GM19395 (cell line): Measurements from ENCODE around the gene VAMP4.
"Not testable (repeated sequence)": the region's sequence is repeated elsewhere in the genome, so short reads cannot be mapped to it uniquely, and the experiment has no call there.

Source experiments
- ATAC-seq: cut with Tn5 transposase; IDR thresholded peaks from one replicate; pipeline ENCODE4 v1.9.1; 2021; ENCODE audit warnings: mild to moderate bottlenecking, moderate library complexity; ENCODE audit not compliant: unreplicated experiment

Gene VAMP4

DNA sequence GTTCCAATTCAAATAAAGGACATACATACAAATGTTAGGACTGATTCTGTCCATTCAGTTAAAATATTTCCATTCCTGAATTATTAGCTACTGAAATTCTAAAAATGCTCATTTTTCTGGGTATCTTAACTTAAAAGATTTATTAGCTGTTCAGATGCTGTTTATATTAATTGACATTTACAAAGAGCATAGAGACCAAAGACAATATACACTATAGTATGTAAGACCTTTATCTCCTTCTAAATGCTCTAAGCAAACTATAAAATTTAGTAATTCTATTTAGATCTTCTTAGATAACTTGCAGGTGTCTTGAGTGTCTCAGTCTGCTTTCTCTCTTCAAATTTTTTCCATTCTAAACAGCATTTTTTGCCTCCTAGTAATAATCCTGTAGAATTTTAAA, 39.3 kb downstream of the VAMP4 start:
- ATAC-seq, result no peak

DNA sequence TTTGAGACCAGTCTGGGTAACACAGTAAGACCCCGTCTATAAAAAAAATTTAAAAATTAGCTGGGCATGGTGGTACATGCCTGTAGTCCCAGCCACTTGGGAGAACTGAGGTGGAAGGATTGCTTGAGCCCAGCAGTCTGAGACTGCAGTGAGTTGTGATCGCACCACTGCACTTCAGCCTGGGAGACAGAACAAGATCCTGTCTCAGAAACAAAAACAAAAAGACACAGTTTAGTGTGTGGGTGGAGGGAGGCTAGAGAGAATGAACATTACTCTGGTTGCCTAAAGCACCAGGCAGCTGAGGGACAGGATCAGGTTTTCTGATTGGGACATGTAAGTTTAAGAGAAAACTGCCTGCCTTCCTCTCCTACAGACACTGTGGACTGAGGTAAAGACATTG, 42.3 kb downstream of the VAMP4 start:
- no peak for ATAC-seq

DNA sequence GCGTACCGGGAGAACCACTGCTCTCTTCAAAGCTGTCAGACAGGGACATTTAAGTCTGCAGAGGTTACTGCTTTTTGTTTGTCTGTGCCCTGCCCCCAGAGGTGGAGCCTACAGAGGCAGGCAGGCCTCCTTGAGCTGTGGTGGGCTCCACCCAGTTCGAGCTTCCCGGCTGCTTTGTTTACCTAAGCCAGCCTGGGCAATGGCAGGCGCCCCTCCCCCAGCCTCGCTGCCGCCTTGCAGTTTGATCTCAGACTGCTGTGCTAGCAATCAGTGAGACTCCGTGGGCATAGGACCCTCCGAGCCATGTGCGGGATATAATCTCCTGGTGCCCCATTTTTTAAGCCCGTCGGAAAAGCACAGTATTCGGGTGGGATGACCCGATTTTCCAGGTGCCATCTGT, 46.1 kb downstream of the VAMP4 start:
- not testable (repeated sequence) for ATAC-seq

DNA sequence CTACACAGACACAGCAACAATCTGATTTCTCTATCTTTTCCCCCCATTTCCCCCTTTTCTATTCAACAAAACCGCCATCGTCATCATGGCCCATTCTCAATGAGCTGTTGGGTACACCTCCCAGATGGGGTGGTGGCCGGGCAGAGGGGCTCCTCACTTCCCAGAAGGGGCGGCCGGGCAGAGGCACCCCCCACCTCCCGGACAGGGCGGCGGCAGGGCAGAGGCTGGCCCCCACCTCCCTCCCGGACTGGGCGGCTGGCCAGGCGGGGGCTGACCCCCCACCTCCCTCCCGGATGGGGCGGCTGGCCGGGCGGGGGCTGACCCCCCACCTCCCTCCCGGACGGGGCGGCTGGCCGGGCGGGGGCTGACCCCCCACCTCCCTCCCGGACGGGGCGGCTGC, 48.3 kb downstream of the VAMP4 start:
- ATAC-seq, result not testable (repeated sequence)

DNA sequence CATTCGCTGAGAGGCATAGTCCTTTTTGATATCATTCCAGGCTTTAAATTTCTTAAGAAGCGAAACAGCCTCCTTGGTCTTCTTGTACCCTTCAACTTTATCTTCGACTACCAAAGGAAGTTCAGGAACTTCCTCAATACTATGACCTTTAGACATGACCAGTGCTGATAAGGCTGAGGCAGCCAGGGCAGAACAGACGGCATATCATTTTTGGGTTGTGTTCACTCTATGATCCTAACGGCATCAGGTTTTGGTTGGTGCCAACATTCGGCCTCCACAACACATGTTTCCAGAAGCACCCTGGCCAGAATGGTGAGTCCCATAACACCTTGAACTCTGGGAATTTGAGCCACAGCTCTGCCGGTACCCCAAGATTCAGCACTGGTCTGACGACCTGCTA, 58.0 kb downstream of the VAMP4 start:
- no peak for ATAC-seq

DNA sequence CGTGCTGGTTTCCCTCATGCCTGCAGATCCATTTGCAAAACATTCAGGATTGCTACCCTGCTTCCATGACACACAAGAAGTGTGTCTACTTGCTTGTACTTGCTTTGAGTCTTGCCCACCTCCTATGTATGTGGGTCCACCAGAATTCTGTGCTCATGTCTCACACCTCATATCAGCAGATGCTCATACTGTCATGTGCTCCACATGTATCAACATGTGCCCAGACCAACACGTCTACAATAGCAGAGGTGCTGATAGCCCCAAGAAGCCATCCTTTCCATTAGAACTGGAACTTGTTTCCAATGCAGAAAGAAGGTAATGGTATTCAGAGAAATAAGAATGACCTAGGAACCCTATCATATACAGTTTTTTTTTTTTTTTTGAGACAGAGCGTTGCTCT, 61.5 kb downstream of the VAMP4 start:
- ATAC-seq, result no peak

DNA sequence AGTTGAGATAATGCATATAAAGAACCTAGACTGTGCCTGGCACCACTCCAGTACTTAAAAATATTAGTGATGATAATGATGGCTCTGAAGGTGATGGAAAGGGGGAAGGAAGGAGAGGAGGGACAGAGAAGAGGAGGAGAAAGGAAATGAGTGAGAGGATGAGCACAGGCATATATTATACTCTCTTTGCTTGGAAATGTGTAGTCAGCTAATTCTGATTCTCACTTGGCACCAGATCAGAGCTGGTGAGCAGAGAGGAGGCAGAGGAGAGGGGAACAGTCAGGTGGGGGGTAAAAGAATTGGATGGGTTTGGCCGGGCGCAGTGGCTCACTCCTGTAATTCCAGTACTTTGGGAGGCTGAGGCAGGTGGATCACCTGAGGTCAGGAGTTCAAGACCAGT, 65.0 kb downstream of the VAMP4 start:
- no peak for ATAC-seq

DNA sequence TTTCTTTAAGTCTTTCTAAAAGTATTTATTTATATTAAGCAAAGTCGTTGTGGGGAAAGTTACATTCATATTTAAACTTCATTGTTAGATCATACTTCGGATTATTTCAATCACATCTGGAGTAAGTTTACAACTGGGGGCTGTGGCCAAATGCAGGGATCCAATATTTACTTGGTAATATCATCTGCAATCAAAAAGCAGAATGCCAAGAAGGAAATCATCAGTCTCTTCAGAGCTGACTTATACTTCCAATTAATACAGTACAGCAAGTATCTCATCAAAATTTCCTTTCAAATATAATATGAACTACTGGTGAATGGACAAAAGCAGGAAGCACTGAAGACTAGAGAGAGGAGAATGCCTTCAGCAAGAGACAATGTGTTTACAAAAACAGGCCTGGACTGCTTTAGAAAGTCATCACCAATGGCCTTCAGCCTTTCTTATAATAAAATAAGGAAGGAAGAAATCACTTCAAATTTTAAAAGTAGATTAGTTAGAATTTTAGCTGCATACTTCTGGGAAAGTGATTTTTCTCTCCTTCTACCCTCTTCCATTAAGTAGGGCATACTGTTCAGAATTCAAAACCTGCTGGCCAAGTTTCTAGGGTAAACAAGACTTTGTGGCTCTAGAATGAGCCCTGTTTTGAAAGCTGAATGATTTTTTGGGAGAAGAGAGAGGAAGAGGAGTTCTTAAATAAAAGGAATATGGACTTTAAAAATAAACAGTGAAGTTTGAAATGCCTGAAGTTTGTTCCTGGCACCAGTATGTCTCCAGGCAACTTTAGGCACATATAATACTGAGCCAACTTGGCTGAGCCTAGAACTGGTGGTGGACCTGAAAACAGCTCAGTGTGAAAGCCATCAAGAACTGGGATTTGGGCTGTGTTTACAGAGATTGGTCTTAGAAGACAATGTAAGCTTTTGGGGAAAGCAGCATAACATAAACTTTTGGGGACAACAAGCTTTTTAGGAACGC, 67.1 kb downstream of the VAMP4 start:
- ATAC-seq, result no peak

DNA sequence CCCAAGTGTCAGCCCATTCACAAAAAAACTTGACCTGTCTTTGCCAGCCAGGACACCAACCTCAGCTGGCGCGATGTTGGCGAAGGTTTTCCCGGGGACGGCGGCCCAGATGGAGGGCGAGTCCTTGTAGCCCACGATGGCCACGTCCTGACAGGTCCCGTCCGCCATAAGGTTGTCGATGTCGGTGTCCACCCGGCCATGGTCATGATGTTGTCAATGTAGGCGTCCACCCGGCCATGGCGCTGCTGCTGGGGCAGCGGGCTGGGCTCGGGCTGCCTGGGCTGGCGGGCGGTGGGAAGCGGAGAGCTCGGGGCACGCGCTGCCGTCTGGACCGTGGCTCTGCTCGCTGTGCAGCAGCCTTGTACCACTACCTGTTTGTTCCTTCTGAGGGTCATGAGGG, 71.1 kb downstream of the VAMP4 start:
- no peak for ATAC-seq

DNA sequence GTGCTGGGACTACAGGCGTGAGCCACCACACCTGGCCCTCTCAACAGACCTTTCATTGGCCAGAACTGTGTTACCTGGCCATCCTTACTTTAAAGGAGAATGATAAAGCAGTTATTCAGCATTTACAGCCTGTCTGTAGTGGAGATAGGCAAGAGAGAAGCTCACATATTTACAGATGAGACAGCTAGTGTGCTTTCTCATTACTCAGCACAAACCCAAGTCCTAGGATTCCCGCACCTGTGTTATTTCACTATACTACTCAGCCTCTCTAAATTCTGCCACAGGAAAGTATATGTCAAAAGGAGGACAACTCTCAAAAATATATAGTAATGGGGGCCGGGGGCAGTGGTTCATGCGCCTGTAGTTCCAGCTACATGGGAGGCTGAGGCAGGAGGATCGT, 73.5 kb downstream of the VAMP4 start:
- ATAC-seq, result no peak

DNA sequence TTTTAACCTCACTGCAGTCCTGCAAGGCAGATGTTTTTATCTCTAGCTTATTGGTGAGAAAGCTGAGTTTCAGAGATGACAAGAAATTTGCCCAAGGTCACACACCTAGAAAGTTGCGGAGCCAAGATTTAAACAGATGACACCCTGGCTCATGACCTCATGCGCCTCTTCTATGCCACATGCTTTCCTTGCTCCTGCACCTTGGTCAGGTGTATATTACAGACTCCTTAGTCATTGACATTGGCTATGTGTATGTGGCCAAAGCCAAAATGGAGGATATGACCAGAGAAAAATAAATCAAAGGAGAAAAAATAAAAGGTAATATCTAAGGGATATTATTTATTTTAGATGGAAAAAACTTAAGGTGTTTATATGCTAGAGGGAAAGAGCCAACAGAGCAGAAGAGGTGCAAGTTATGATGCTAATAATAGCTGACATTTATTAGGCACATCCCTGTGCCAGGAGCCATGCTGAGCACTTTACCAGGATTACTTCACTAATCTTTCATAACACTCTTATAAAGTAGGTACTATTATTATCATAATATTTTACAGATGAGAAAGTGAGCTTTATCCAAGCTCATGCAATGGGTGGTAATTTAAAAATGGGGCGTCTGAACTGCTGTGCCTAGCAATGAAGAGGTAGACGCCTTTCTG, 75.6 kb downstream of the VAMP4 start:
- no peak for ATAC-seq

DNA sequence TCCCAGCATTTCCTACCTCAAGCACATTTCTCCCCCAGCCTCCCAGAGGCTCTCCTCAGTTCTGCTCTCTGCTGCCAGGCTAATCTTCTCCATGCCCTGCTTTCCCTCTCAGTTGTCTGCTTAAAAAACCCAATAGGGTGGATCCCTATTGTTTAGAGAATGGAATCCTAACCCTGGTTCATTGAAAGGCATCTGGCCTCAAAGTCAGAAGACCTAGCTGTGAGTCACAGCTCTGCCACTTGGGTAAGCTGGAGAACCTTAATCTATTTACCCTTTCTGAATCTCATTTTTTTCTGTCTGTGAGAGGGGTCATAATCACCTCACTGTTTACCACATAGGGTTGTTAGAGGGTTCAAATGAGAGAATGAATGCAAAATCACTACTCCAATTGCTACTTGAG, 76.9 kb downstream of the VAMP4 start:
- no peak for ATAC-seq

DNA sequence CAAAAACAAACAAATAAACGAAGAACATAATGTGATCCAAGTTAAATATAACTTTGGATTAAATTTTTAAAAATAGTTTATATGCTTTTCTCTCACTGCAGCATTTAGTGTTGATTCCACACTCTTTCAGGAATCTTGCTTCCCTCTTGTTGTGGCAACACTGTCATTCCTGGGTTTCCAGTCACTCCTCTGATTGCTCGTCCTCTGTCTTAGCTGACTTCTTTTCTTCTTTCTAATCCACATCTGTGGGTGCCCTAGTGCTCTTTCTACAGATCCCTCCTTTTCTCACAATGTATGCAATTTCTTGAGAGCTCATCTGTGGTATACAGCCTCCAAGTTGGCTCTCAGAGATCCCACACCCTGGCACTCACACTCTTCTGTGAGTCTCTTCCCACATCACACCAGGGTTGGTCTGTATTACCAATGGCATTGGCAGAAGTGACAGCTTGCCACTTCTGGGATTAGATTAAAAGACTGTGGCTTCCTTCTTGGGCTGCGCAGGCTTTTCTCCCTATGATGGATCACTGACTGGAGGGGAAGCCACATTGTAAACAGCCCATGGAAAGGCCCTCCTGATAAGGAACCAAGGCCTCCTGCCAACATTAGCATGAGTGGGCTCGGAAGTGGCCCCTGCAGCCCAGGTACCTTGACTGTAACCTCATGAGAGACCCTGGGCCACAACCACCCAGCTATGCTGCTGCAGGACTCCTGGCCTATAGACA, 77.8 kb downstream of the VAMP4 start:
- ATAC-seq, result no peak

DNA sequence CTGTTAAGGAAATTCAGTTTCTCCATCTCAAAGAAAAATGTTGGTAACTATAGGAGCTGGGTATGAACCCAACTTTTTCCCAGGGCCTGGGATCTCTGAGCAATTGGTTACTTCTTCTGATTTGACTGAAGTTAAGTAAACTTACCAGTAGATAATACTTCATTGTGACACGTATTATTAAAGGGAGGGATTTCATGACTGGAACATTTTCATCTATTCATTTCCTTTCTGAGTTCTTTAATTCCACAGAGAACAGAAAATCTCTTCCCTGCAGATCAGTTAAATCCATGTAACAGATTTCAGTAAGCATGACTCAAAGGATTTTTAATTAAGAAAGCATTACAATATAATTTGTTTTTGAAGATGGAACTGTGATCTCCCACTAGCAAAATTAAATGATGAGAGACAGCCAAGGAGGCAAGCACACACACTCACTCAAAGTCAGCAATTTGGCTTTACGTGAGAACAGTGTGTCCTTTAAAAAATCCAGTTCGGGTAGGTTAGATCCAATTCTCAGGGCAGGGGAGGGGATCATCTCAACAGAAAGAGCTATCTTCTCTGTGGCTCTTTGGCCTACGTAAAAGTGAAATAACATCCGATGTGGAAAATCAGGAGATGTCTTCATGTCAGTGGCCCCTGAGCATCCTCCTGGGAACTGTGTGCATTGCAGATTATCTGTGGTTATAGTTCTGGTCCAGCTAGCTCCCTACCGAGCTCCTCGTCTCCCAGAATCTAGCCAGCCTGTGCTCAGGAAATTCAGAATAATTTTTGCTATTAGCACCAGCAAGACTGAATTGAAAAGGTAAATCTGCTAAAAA, 78.6 kb downstream of the VAMP4 start:
- no peak for ATAC-seq

DNA sequence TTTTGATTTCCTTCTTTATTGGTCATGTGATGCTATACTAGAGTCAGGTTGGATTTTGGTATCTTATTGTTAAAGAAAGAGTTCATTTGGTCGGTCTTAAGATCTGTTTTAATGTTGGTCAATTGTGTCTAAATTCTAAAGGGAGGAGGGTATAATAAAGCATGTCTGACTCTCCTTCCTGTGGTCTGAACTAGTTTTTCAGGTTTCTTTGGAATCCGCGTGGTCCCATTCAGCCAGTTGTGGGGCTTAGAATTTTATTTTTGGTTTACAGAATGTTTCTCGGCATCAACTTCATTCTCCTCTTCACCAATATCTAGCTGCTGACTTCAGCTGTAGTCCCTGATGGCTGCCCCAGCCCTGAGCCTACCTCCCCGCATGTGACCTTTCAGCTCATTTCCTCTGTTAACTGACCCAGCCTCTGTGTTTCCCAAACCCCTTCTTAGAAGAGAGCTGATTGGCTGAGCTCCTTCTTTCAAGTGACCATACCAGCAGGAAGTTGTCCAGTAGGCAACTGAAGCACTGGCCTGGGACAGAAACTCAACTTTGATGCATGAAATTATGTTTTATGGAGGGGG, 80.7 kb downstream of the VAMP4 start:
- ATAC-seq, result no peak

DNA sequence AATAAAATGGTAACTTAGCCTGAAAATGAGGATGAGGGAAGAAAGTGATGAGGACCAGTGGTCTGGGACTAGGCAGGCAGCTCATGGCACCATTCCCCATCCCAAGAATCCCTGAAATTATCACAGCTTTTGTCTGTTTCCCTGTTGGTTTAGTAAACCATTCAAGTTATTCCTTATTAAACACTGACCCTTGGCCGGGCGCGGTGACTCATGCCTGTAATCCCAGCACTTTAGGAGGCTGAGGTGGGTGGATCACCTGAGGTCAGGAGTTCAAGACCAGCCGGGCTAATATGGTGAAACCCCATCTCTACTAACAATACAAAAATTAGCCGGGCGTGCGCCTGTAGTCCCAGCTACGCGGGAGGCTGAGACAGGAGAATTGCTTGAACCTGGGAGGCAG, 85.7 kb downstream of the VAMP4 start:
- ATAC-seq, result not testable (repeated sequence)

DNA sequence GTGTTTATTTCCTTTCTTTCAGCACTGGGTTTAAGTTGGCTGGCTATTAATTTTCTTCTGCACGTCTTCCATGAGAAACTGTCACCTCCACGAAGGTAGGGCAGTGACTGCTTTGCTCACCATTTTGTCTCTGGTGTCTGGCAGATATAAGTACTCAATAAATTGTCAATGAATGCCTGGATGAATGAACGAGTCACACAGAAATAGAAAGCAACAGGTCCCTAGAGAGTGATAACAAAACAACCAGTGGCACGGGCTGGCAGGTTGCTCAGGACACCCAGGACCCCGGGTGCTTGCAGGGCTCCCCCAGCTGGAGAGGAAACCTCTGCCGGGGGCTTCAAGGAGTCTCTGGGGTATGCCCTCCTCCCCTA, 86.1 kb downstream of the VAMP4 start:
- ATAC-seq, result peak; percentile 31

DNA sequence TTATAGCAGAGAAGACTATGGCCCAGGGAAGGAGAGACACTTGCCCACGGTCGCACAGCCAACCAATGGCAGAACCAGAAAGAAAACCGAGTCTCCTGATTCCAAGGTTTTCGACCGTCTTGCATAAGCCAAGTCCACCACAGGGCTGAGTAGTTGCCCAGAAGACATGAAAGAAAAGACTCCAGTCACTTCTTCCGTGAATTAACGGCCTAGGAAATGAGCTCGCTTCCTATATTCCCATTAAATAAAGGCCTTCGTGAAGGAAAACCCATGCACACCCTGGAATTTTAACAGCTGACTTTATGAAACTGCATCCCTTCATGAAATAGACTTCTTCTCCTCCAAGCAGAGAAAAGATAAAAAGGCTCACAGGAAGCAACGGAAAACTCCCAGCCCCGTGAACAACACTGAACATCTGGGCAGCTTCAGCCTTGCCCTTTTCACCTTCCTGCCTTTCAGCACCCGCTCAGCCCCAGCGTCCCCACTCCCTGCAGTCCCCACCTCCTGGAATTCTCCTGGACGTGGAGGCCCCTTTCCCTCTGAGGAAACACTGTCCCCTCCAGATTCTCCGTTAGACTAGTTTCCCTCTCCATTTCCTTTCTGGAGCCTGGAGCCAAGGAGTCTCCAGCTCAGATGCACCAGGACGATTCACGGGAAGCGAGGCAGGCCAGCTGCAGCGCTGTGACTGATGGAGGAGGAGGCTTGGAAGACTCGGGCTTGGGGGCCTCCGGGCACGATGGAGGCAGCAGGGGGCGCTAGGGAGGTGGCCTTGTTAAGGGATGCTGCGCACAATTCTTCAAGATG, 86.7 kb downstream of the VAMP4 start:
- ATAC-seq, result peak; percentile 80

DNA sequence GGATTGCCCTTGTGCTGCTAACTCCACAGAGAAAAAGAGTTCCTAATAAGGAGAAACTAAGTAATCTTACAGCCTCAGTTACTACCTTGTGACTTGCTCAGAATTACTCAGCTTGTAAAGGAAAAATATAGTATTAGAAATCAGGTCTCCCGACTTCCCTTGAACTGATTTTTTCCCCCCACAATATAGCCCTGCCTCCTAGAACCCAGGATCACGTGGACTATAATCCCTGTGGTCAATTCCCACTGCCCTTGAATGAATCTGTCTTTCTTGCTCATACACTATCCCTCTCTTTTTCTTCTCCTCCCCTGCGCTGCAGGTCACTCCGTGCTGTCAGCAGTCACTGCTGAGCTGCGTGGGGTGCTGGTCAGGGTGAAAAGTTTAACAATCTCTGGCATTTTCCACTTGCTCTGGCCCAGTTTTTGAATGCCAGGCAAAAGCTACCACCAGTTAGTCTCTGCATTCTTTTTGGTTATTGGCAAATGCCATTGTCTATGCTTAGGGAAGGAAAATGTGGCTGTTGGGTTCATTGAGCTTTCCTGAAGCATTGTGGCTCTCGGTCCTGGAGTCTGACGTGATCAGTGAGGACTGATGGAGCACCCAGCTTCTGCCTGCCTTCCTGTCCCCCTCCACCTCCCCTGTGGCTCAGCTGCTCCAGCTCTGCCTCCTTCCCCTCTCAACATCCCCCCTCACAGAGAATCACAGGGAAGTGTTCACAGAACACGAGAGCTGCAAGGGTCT, 87.5 kb downstream of the VAMP4 start:
- no peak for ATAC-seq
